K562 (cell line): ENCODE measurements around the gene KLK5. TPM values are rescaled to one million over a fixed set of nuclear protein-coding genes. Genes with fewer than 3 reads are reported as not detected.

Experiments
- BDP1 ChIP-seq: IDR thresholded peaks from 3 replicates; pipeline ENCODE4 v1.6.1; 2011; ENCODE audit not compliant: insufficient read length, insufficient read depth
- BRCA1 ChIP-seq, 2 experiments: fragments of 450-650 bp in 1 of 2; sonication (generic) in 1 of 2; formaldehyde crosslinking in 1 of 2; IDR thresholded peaks; 2 replicates each; pipeline versions ENCODE4 v1.5.0 to v1.6.1; 2017 to 2020; ENCODE audit warnings: mild to moderate bottlenecking in 1 of 2, missing genetic modification reagents in 1 of 2
- BRF1 ChIP-seq: IDR thresholded peaks from 3 replicates; pipeline ENCODE4 v1.6.1; 2011; ENCODE audit warnings: borderline replicate concordance, mild to moderate bottlenecking; ENCODE audit not compliant: insufficient read length; ENCODE audit errors: extremely low read depth
- DEAF1 ChIP-seq: fragments of 450-650 bp; formaldehyde crosslinking; IDR thresholded peaks from 2 replicates; pipeline ENCODE4 v1.4.0; 2020; ENCODE audit warnings: mild to moderate bottlenecking, moderate library complexity
- EGR1 ChIP-seq: fragments of 450-650 bp; conservative IDR thresholded peaks from 2 replicates; pipeline ENCODE4 v1.6.1; 2017; ENCODE audit warnings: mild to moderate bottlenecking
- HIVEP1 ChIP-seq: fragments of 250-450 bp; sonication (Bioruptor Pico); IDR thresholded peaks from 2 replicates; pipeline ENCODE4 v1.4.0; 2020; ENCODE audit warnings: mild to moderate bottlenecking
- MAZ ChIP-seq, 2 experiments: fragments of 450-650 bp in 1 of 2; sonication (generic) in 1 of 2; formaldehyde crosslinking; IDR thresholded peaks in 1 of 2; conservative IDR thresholded peaks in 1 of 2; 2 replicates each; pipeline versions ENCODE4 v1.4.0 to v1.5.0; 2020; ENCODE audit warnings: mild to moderate bottlenecking in 1 of 2, missing genetic modification reagents in 1 of 2
- NRF1 ChIP-seq, 2 experiments: fragments of 450-650 bp; IDR thresholded peaks in 1 of 2; conservative IDR thresholded peaks in 1 of 2; 2 replicates each; pipeline ENCODE4 v1.6.1; 2014; ENCODE audit warnings: mild to moderate bottlenecking in 2 of 2
- POU5F1 ChIP-seq: fragments of 150-350 bp; IDR thresholded peaks from 2 replicates; pipeline ENCODE4 v1.6.1; 2014; ENCODE audit warnings: borderline replicate concordance, low read length, low read depth, mild to moderate bottlenecking; ENCODE audit not compliant: partially characterized antibody
- RB1 ChIP-seq: fragments of 450-650 bp; IDR thresholded peaks from 2 replicates; pipeline ENCODE4 v1.6.1; 2017; ENCODE audit warnings: low read depth, mild to moderate bottlenecking
- STAG1 ChIP-seq: sonication (generic); formaldehyde crosslinking; IDR thresholded peaks from 2 replicates; pipeline ENCODE4 v1.5.0; 2020; ENCODE audit warnings: missing genetic modification reagents, borderline replicate concordance
- THAP12 ChIP-seq: fragments of 250-450 bp; sonication (Bioruptor Pico); IDR thresholded peaks from 2 replicates; pipeline ENCODE4 v1.9.0; 2021; ENCODE audit warnings: mild to moderate bottlenecking, inconsistent platforms
- ZBTB12 ChIP-seq: fragments of 250-450 bp; sonication (Bioruptor Pico); IDR thresholded peaks from 2 replicates; pipeline ENCODE4 v1.4.0; 2020
- ZFPM2 ChIP-seq: fragments of 250-450 bp; sonication (Bioruptor Pico); IDR thresholded peaks from 2 replicates; pipeline ENCODE4 v1.5.1; 2022; ENCODE audit warnings: mild to moderate bottlenecking
- ZNF316 ChIP-seq: fragments of 450-650 bp; IDR thresholded peaks from 2 replicates; pipeline ENCODE4 v1.6.1; 2016
- ZNF511 ChIP-seq: sonication (generic); formaldehyde crosslinking; IDR thresholded peaks from 2 replicates; pipeline ENCODE4 v1.8.0; 2022; ENCODE audit warnings: mild to moderate bottlenecking, missing genetic modification reagents
- polyA plus RNA-seq, 8 experiments: library from polyadenylated mRNA; depleted of rRNA in 4 of 8; stranded (reverse) in 5 of 8; unstranded in 3 of 8; fragments of >200 nt; fragmentation: Nextera tagmentation in 2 of 8; fragmentation: Illumina TruSeq in 1 of 8; extraction: Ambion mirVana in 2 of 8; extraction: Trizol in 1 of 8; gene quantifications; 2 replicates each; pipeline versions ENCODE4 v1.2.1 to v1.2.3, GENCODE V29; 2011 to 2014; ENCODE audit warnings: inconsistent platforms in 1 of 8, missing spikeins in 1 of 8
- total RNA-seq, 7 experiments: library from RNA; depleted of rRNA in 6 of 7; stranded (reverse); fragments of >200 nt in 6 of 7; fragmentation: Illumina TruSeq in 2 of 7; extraction: Trizol in 2 of 7; gene quantifications; 2 replicates each; pipeline versions ENCODE4 v1.2.1 to v1.2.3, GENCODE V29; 2011 to 2021; ENCODE audit warnings: low replicate concordance in 1 of 7
- TF ChIP-seq, protein P1 (sequence below): fragments of 450-650 bp; IDR thresholded peaks from 2 replicates; pipeline ENCODE4 v1.7.1; 2018; ENCODE audit warnings: mild to moderate bottlenecking, low read depth; ENCODE audit not compliant: partially characterized antibody

Gene KLK5
- total and polyA plus RNA-seq, 9 of the 15 experiments (the other 6 are each of a cell fraction or from before 2014, with no cell fraction given) = not detected

DNA sequence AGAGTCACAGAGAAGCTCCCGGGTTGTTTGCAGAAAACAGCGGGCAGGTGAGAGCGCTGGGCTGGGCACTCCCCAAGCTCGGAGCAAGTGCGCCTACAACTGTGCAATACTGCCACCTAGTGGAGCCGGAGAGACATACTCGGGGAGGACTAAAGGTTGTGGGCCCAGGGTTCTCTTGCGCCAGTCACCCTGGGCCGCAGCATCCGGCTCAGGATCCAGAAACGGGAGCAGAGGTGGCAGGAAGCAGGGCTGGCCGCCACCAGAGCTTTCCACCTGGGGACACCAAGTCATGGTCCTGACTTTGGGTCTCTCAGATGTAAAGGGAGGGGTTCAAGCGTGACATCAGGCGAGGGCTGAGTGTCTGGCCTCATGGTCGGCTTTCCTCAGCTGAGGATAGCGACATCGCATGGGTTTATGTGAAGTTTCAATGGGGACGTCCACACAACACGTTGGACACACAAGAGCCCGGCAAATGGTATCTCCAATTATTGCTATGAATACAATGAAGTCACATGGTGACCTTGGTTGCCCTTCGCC, 30.5 kb downstream of the KLK5 start (continued):
- TF ChIP-seq MAZ (CRISPR knock-in tag; conservative IDR thresholded peaks at IDR 0.05 in 1 of 2, IDR thresholded peaks at IDR 0.05 in 1 of 2) (peak in 1 of 2 experiments; percentile 77; a peak in 2 of 4 replicates), STAG1 (CRISPR knock-in tag) (peak; percentile 91; the same call in 1 of the 2 replicates), DEAF1 (CRISPR knock-in tag) (peak; percentile 78), BRF1 (no peak), BDP1 (no peak), THAP12 (CRISPR knock-in tag) (no peak), NRF1 (conservative IDR thresholded peaks at IDR 0.05 in 1 of 2, IDR thresholded peaks at IDR 0.05 in 1 of 2) (peak; percentile 35 to 50; a peak in 3 of 4 replicates), ZBTB12 (CRISPR knock-in tag) (no peak), ZNF511 (CRISPR knock-in tag) (no peak), ZFPM2 (no peak), EGR1 (no peak), HIVEP1 (CRISPR knock-in tag) (no peak), POU5F1 (no peak), RB1 (peak; percentile 69; the same call in 1 of the 2 replicates), BRCA1 (IDR thresholded peaks at IDR 0.05) (no peak), BRCA1 (CRISPR knock-in tag; IDR thresholded peaks at IDR 0.05) (no peak), ZNF316 (no peak)
- TF ChIP-seq, protein P1, sequence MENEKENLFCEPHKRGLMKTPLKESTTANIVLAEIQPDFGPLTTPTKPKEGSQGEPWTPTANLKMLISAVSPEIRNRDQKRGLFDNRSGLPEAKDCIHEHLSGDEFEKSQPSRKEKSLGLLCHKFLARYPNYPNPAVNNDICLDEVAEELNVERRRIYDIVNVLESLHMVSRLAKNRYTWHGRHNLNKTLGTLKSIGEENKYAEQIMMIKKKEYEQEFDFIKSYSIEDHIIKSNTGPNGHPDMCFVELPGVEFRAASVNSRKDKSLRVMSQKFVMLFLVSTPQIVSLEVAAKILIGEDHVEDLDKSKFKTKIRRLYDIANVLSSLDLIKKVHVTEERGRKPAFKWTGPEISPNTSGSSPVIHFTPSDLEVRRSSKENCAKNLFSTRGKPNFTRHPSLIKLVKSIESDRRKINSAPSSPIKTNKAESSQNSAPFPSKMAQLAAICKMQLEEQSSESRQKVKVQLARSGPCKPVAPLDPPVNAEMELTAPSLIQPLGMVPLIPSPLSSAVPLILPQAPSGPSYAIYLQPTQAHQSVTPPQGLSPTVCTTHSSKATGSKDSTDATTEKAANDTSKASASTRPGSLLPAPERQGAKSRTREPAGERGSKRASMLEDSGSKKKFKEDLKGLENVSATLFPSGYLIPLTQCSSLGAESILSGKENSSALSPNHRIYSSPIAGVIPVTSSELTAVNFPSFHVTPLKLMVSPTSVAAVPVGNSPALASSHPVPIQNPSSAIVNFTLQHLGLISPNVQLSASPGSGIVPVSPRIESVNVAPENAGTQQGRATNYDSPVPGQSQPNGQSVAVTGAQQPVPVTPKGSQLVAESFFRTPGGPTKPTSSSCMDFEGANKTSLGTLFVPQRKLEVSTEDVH = no peak
